Calu3 (cell line): ENCODE results near the gene PRPF6. TPM values are rescaled to one million over a fixed set of nuclear protein-coding genes. Genes with fewer than 3 reads are reported as not detected.

Source experiments
- BruUV-seq: library from RNA; stranded (reverse); fragments of 400-500 nt; replicated peaks from 2 replicates; lab custom pipeline; 2021; lab: Mats Ljungman, UMichigan
- CTCF ChIA-PET: fragments of 300-600 bp; sonication (Branson Sonifier 250); formaldehyde crosslinking; loops from one replicate; lab custom pipeline; 2022; ENCODE audit warnings: antibody characterized with exemption; lab: Charles Lee
- DNase-seq: peaks from one replicate; pipeline ENCODE4 v3.0.0; 2022
- H3K27ac Mint-ChIP-seq: one replicate; pipeline ENCODE4 v1.8.0; 2022; ENCODE audit warnings: mixed read lengths; ENCODE audit not compliant: unreplicated experiment
- H3K27me3 Mint-ChIP-seq: one replicate; pipeline ENCODE4 v1.8.0; 2022; ENCODE audit warnings: mixed read lengths; ENCODE audit not compliant: unreplicated experiment
- H3K36me3 Mint-ChIP-seq: one replicate; pipeline ENCODE4 v1.8.0; 2022; ENCODE audit warnings: mild to moderate bottlenecking, moderate library complexity, mixed read lengths; ENCODE audit not compliant: insufficient read depth, unreplicated experiment
- H3K4me1 Mint-ChIP-seq: one replicate; pipeline ENCODE4 v1.8.0; 2022; ENCODE audit warnings: mild to moderate bottlenecking, low read depth, mixed read lengths; ENCODE audit not compliant: unreplicated experiment
- H3K4me3 Mint-ChIP-seq: one replicate; pipeline ENCODE4 v1.8.0; 2022; ENCODE audit warnings: mild to moderate bottlenecking, low read depth, moderate library complexity, mixed read lengths; ENCODE audit not compliant: unreplicated experiment
- H3K9me3 Mint-ChIP-seq: one replicate; pipeline ENCODE4 v1.8.0; 2022; ENCODE audit warnings: low read depth, mixed read lengths; ENCODE audit not compliant: unreplicated experiment
- intact Hi-C: fragments of 100-400 bp; cut with micrococcal nuclease; formaldehyde crosslinking; loops from one replicate; pipeline ENCODE4 v1.10.0; 2022; ENCODE audit not compliant: unreplicated experiment
- total RNA-seq: library from RNA; stranded (reverse); gene quantifications from 2 replicates; pipeline ENCODE4 v1.2.3, GENCODE V29; 2022
- TF ChIP-seq, protein P1 (sequence below): fragments of 200-600 bp; IDR thresholded peaks from one replicate; pipeline ENCODE4 v1.8.0; 2022; ENCODE audit warnings: antibody characterized with exemption; ENCODE audit not compliant: unreplicated experiment

The PRPF6 gene
- total RNA-seq, 1 experiment from 2014 or later = 113 TPM

DNA sequence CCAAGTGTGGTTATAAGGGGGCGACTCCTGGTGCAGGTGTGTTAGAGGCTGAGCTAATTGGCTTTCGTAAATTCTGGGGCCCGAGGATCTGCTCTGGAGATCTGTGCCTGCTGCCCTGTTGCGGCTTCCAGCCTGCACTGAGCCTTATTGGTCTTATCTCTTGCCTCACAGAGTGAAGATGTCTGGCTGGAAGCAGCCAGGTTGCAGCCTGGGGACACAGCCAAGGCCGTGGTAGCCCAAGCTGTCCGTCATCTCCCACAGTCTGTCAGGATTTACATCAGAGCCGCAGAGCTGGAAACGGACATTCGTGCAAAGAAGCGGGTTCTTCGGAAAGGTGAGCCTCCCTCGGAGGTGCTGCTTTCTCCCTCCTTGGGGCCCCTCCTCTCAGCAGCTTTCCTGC, 20.0 kb downstream of the PRPF6 start:
- Mint-ChIP-seq H3K27me3 (no peaks in the 10 kb centered on the region), H3K9me3 (no peaks in the 10 kb centered on the region), H3K27ac (no peak overlapping the region), H3K4me1 (no peaks in the 10 kb centered on the region), H3K36me3 (peaks cover 95% of the 10 kb centered on the region), H3K4me3 (no peak overlapping the region)
- intact Hi-C loops = no loop called here
- no peak for DNase-seq
- no TSS peak for BruUV-seq
- CTCF ChIA-PET = no interaction called here
- TF ChIP-seq, protein P1, sequence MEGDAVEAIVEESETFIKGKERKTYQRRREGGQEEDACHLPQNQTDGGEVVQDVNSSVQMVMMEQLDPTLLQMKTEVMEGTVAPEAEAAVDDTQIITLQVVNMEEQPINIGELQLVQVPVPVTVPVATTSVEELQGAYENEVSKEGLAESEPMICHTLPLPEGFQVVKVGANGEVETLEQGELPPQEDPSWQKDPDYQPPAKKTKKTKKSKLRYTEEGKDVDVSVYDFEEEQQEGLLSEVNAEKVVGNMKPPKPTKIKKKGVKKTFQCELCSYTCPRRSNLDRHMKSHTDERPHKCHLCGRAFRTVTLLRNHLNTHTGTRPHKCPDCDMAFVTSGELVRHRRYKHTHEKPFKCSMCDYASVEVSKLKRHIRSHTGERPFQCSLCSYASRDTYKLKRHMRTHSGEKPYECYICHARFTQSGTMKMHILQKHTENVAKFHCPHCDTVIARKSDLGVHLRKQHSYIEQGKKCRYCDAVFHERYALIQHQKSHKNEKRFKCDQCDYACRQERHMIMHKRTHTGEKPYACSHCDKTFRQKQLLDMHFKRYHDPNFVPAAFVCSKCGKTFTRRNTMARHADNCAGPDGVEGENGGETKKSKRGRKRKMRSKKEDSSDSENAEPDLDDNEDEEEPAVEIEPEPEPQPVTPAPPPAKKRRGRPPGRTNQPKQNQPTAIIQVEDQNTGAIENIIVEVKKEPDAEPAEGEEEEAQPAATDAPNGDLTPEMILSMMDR = no peak

DNA sequence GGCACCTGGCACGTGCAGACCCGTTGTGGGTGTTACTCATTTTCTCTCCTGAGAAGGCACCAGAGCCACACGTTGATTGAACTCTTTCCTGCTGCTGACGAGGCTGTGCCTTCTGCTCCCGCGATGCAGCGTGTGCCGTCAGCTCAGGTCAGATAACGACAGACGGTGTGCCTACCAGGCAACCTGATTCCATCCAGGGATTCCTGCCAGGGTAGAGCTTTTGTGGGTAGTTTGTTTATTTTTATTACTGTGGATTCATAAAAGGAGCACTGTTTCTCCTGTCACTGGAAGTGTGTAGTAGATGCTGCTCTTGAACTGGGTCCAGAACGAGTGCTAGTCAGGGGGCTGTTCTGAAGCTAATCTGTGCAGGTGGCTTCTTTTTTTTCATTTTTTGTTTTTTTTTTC, 20.7 kb downstream of the PRPF6 start:
- intact Hi-C loops = no loop called here
- Mint-ChIP-seq H3K27ac (no peak overlapping the region), H3K9me3 (no peaks in the 10 kb centered on the region), H3K4me1 (no peaks in the 10 kb centered on the region), H3K27me3 (no peaks in the 10 kb centered on the region), H3K4me3 (no peak overlapping the region), H3K36me3 (peaks cover 96% of the 10 kb centered on the region)
- TF ChIP-seq, protein P1 = no peak
- no TSS peak for BruUV-seq
- DNase-seq = no peak
- CTCF ChIA-PET = no interaction called here

DNA sequence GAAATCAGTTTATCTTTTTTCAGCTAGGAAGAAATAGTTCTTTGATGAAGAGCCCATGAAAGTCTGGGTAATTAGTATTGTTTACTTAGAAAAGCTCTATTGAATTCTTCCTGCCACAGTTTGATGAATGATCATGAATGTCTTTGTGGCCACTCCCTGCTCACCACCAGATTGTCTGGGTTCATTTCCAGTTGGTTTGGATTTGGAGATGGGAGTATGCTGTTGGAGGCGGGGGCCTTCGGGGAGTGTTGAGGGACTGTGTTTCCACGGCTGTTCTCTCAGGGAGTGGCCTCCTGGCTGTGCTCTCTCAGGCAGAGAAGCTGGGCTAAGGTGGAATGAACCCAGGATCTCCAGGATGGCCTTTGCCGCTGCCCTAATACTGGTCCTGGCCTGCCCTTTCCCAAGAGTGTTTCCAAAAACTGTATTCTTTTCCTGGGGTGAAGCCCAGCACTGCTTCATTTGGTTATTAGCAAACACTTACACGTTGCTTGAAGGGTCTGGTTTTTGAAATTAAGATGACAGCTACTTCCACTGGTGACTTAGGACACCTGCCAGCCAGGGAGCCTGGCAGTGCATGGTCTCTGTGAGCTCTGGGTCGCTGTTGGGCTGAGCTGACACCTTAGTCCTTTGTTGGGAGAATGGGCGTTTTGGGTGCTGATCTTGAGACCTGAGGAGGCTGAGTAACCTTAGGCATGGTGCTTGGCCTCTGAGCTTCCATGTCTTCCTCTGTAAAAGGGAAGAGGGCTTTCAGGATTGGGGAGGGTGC, 23.2 kb downstream of the PRPF6 start:
- Mint-ChIP-seq H3K27me3 (no peaks in the 10 kb centered on the region), H3K4me1 (no peaks in the 10 kb centered on the region), H3K9me3 (peaks cover 3% of the 10 kb centered on the region), H3K4me3 (no peak overlapping the region), H3K27ac (no peak overlapping the region), H3K36me3 (peaks cover 96% of the 10 kb centered on the region)
- no peak for DNase-seq
- no TSS peak for BruUV-seq
- CTCF ChIA-PET = interaction anchor here (0.6 to 0.7 kb wide), 2 partner anchors 30 to 687 kb away, joined by 3 to 4 read pairs; no protein-coding TSS in a partner anchor
- TF ChIP-seq, protein P1 = no peak
- intact Hi-C loops = no loop called here

DNA sequence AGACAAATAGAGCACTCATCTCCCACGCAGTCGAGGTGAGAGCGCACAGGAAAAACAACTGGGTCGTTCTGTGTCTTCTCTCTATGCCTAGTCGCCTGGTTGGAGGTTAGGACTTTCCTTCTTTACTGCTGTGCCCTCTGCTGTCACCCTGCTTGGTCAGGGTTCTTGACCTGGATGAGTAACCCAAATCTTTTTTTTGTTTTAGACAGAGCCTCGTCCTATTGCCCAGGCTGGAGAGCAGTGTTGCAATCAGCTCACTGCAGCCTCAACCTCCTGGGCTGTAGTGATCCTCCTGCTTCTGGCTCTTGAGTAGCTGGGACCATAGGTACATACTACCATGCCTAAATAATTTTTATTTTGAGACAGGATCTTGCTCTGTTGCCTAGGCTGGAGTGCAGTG, 24.5 kb downstream of the PRPF6 start:
- Mint-ChIP-seq H3K4me1 (no peaks in the 10 kb centered on the region), H3K36me3 (peaks cover 96% of the 10 kb centered on the region), H3K4me3 (no peak overlapping the region), H3K27me3 (no peaks in the 10 kb centered on the region), H3K27ac (no peak overlapping the region), H3K9me3 (peaks cover 3% of the 10 kb centered on the region)
- DNase-seq = no peak
- BruUV-seq = no TSS peak
- TF ChIP-seq, protein P1 = no peak
- intact Hi-C loops = no loop called here
- CTCF ChIA-PET = no interaction called here
